GM12878 (cell line): ENCODE data around the gene ADGRE1. TPM values are rescaled to one million over a fixed set of nuclear protein-coding genes. Genes with fewer than 3 reads are reported as not detected.

Experiments
- ATAC-seq: fragments of 200-7000 bp; cut with Tn5 transposase; 3 replicates; pipeline ENCODE4 v1.9.1; 2020; ENCODE audit warnings: mild to moderate bottlenecking, moderate library complexity
- BruUV-seq: library from RNA; stranded (reverse); fragments of 400-500 nt; replicated peaks from 2 replicates; lab custom pipeline; 2021; lab: Mats Ljungman, UMichigan
- CTCF ChIA-PET: fragments of 300-600 bp; sonication (Branson Sonifier 250); formaldehyde crosslinking; extraction: SDS; loops from one replicate; lab custom pipeline; 2021; ENCODE audit warnings: inconsistent platforms; lab: Yijun Ruan, JAX
- POLR2A ChIA-PET: fragments of 350-600 bp; formaldehyde crosslinking; extraction: SDS; loops from one replicate; lab custom pipeline; 2021; ENCODE audit warnings: inconsistent platforms; lab: Charles Lee
- RAD21 ChIA-PET: fragments of 300-600 bp; sonication (Branson Sonifier 250); formaldehyde crosslinking; loops from one replicate; lab custom pipeline; 2023; ENCODE audit warnings: antibody characterized with exemption; ENCODE audit not compliant: unreplicated experiment; lab: Charles Lee
- SMC1A ChIA-PET: fragments of 300-600 bp; sonication (Branson Sonifier 250); formaldehyde crosslinking; loops from one replicate; lab custom pipeline; 2023; ENCODE audit not compliant: unreplicated experiment, uncharacterized antibody; lab: Charles Lee
- DNase-seq: peaks from one replicate; pipeline ENCODE4 v3.0.0-alpha.2; 2011; ENCODE audit warnings: low read depth, low spot score
- FAIRE-seq: peaks from 3 replicates; lab custom pipeline; 2011; peaks lifted over from hg19 to GRCh38; lab: Jason Lieb, UNC
- H2AFZ ChIP-seq: 2 replicates; pipeline ENCODE4 v1.6.0; 2011; ENCODE audit warnings: low read depth, low read length, control low read depth; ENCODE audit not compliant: control insufficient read depth
- H3K27ac ChIP-seq: 2 replicates; pipeline ENCODE4 v1.5.1; 2011; ENCODE audit warnings: control low read depth; ENCODE audit not compliant: control insufficient read depth, insufficient read depth
- H3K27me3 ChIP-seq, 2 experiments: replicated peaks in 1 of 2; 2 replicates each; pipeline versions ENCODE4 v1.6.0 to v1.6.1; 2011; ENCODE audit warnings: low read length in 1 of 2; ENCODE audit not compliant: control insufficient read depth in 2 of 2, insufficient read depth in 2 of 2
- H3K36me3 ChIP-seq, 2 experiments: 2 replicates each; pipeline ENCODE4 v1.5.1; 2011; ENCODE audit warnings: low read length in 1 of 2; ENCODE audit not compliant: control insufficient read depth in 2 of 2, insufficient read depth in 2 of 2
- H3K4me1 ChIP-seq: 2 replicates; pipeline ENCODE4 v1.6.1; 2011; ENCODE audit warnings: mild to moderate bottlenecking, low read length, moderate library complexity, mixed read lengths; ENCODE audit not compliant: control insufficient read depth, insufficient read depth
- H3K4me2 ChIP-seq: 2 replicates; pipeline ENCODE4 v1.6.0; 2011; ENCODE audit warnings: control low read depth; ENCODE audit not compliant: control insufficient read depth, insufficient read depth
- H3K4me3 ChIP-seq: fragments of 200-600 bp; sonication (generic); 2 replicates; pipeline ENCODE4 v1.5.1; 2016
- H3K79me2 ChIP-seq: 2 replicates; pipeline ENCODE4 v1.6.0; 2011; ENCODE audit warnings: low read length; ENCODE audit not compliant: control insufficient read depth, insufficient read depth
- H3K9ac ChIP-seq: 2 replicates; pipeline ENCODE4 v1.8.0; 2011; ENCODE audit warnings: low read length, control low read depth, mixed read lengths; ENCODE audit not compliant: control insufficient read depth, insufficient read depth
- H3K9me3 ChIP-seq: replicated peaks from 3 replicates; pipeline ENCODE4 v1.5.1; 2011; ENCODE audit warnings: mild to moderate bottlenecking, low read length; ENCODE audit not compliant: control insufficient read depth, insufficient read depth
- H4K20me1 ChIP-seq: 2 replicates; pipeline ENCODE4 v1.6.0; 2011; ENCODE audit not compliant: control insufficient read depth, insufficient read depth
- BACH1 ChIP-seq: fragments of 450-650 bp; IDR thresholded peaks from 2 replicates; pipeline ENCODE4 v1.6.1; 2017; ENCODE audit warnings: mild to moderate bottlenecking, borderline replicate concordance
- FOXK2 ChIP-seq: fragments of 450-650 bp; IDR thresholded peaks from 2 replicates; pipeline ENCODE4 v1.6.1; 2017; ENCODE audit warnings: mild to moderate bottlenecking, moderate library complexity
- RFX5 ChIP-seq: IDR thresholded peaks from 2 replicates; pipeline ENCODE4 v1.6.1; 2011; ENCODE audit warnings: low read depth, low read length, improper control_type of control experiment
- WGBS: methylation state at CpG from one replicate; pipeline ENCODE4 v1.1.6; 2016; ENCODE audit warnings: low lambda C conversion rate; ENCODE audit not compliant: insufficient replicate concordance, insufficient coverage; ENCODE audit errors: missing lambda C conversion rate; 5-methylcytosine and 5-hydroxymethylcytosine counted together
- in situ Hi-C: fragments of 300-500 bp; cut with MboI; formaldehyde crosslinking; loops from 9 replicates; pipeline ENCODE4 v1.14.3; 2018; ENCODE audit warnings: mixed read lengths
- intact Hi-C: fragments of 100-400 bp; cut with micrococcal nuclease; formaldehyde crosslinking; loops from one replicate; pipeline ENCODE4 v1.14.2; 2022; ENCODE audit not compliant: unreplicated experiment
- polyA plus RNA-seq, 11 experiments: library from polyadenylated mRNA; depleted of rRNA in 4 of 11; unstranded in 6 of 11; stranded (reverse) in 5 of 11; fragments of >200 nt; fragmentation: Nextera tagmentation in 4 of 11; fragmentation: Illumina TruSeq in 1 of 11; extraction: Ambion mirVana in 4 of 11; extraction: Trizol in 1 of 11; gene quantifications; 1 replicate in 1 of 11; 2 replicates in 10 of 11; pipeline versions ENCODE4 v1.2.1 to v1.2.3, GENCODE V29; 2011 to 2016; ENCODE audit warnings: inconsistent platforms in 2 of 11, missing spikeins in 2 of 11, low read depth in 1 of 11
- total RNA-seq, 4 experiments: library from RNA; depleted of rRNA in 3 of 4; stranded (reverse); fragments of >200 nt in 3 of 4; fragmentation: Illumina TruSeq in 1 of 4; extraction: Trizol in 1 of 4; gene quantifications; 2 replicates each; pipeline versions ENCODE4 v1.2.1 to v1.2.3, GENCODE V29; 2013 to 2021
- TF ChIP-seq, protein P1 (sequence below): IDR thresholded peaks from 2 replicates; pipeline ENCODE4 v1.6.1; 2012; ENCODE audit warnings: mild to moderate bottlenecking, low read depth, low read length

Gene ADGRE1
- total and polyA plus RNA-seq, 10 of the 15 experiments (the other 5 are each of a cell fraction or from before 2014, with no cell fraction given), result 7.9 to 35.7 (median 9.9) TPM

DNA sequence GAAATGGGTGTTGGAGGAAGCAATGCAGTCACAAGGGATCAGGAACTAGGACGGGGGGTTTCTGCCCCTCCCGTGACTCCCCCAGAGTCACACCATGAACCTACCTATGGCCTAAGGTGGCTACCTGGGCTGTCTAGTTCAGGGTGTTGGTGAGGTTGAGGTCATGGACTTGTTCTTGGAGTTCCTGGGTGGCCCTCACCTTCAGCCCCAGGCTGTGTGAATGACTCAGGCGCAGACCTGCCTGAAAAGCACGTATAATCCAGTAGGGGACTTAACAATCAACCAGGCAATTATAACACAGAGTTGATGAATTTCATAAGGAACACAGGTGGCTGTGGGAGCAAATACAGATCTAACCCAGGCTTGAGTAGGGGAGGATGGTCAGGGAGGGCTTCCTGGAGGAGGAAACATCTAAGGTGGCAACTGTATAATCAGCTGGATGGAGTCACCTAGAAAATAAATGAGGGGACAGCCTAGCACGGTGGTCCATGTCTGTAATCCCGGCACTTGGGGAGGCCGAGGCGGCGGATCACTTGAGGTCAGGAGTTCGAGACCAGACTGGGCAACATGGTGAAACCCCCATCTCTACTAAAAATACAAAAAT, 25.6 kb upstream of the ADGRE1 start:
- SMC1A ChIA-PET, result interaction anchor here (0.9 to 4.3 kb wide), 9 partner anchors 10 to 735 kb away, joined by 3 to 55 read pairs (median 5); partner anchors contain the start of genes GPR108 and TRIP10
- intact Hi-C loops, result loop anchor here (1.0 to 5.0 kb wide), 5 partner anchors 59 to 479 kb away; partner anchors contain the start of genes CD70 and VAV1
- no peak for DNase-seq
- RAD21 ChIA-PET, result interaction anchor here (0.6 to 4.9 kb wide), 13 partner anchors 61 to 481 kb away, joined by 3 to 76 read pairs (median 3); partner anchors contain the start of genes GPR108, SLC25A23, TRIP10 and VAV1
- Histone ChIP-seq H3K27me3 (no peaks in the 10 kb centered on the region), H3K79me2 (no peaks in the 10 kb centered on the region)
- WGBS, result 75% methylated on average over 10 of the region's 10 CpGs
- TF ChIP-seq BACH1 (no peak), FOXK2 (no peak), RFX5 (no peak)
- TF ChIP-seq, protein P1, sequence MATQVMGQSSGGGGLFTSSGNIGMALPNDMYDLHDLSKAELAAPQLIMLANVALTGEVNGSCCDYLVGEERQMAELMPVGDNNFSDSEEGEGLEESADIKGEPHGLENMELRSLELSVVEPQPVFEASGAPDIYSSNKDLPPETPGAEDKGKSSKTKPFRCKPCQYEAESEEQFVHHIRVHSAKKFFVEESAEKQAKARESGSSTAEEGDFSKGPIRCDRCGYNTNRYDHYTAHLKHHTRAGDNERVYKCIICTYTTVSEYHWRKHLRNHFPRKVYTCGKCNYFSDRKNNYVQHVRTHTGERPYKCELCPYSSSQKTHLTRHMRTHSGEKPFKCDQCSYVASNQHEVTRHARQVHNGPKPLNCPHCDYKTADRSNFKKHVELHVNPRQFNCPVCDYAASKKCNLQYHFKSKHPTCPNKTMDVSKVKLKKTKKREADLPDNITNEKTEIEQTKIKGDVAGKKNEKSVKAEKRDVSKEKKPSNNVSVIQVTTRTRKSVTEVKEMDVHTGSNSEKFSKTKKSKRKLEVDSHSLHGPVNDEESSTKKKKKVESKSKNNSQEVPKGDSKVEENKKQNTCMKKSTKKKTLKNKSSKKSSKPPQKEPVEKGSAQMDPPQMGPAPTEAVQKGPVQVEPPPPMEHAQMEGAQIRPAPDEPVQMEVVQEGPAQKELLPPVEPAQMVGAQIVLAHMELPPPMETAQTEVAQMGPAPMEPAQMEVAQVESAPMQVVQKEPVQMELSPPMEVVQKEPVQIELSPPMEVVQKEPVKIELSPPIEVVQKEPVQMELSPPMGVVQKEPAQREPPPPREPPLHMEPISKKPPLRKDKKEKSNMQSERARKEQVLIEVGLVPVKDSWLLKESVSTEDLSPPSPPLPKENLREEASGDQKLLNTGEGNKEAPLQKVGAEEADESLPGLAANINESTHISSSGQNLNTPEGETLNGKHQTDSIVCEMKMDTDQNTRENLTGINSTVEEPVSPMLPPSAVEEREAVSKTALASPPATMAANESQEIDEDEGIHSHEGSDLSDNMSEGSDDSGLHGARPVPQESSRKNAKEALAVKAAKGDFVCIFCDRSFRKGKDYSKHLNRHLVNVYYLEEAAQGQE, result no peak
- TF ChIP-seq, all 136 proteins: peak for 0
- CTCF ChIA-PET, result interaction anchor here (0.9 to 7.3 kb wide), 8 partner anchors 10 to 735 kb away, joined by 3 to 104 read pairs (median 20); partner anchors contain the start of genes GPR108, SH2D3A, TRIP10 and VAV1
- POLR2A ChIA-PET, result interaction anchor here (0.6 to 2.1 kb wide), 5 partner anchors 34 to 439 kb away, joined by 3 to 4 read pairs (median 4); partner anchors contain the start of gene VAV1
- Histone ChIP-seq H3K4me1 (peaks cover 9% of the 10 kb centered on the region), H3K27ac (no peak overlapping the region), H4K20me1 (no peaks in the 10 kb centered on the region), H3K9ac (no peak overlapping the region), H3K36me3 (no peaks in the 10 kb centered on the region; a peak in 2 of 4 replicates), H2AFZ (no peak overlapping the region), H3K4me2 (no peak overlapping the region), H3K9me3 (no peaks in the 10 kb centered on the region), H3K4me3 (no peak overlapping the region)
- ATAC-seq, result no peak
- FAIRE-seq, result no peak
- in situ Hi-C loops, result loop anchor here (5.0 kb wide), 3 partner anchors 124 to 344 kb away; partner anchors contain the start of genes GPR108 and TRIP10
- no TSS peak for BruUV-seq
